Smooth muscle cell (in vitro differentiated cells): ENCODE measurements around the gene ATP5PO. TPM values are rescaled to one million over a fixed set of nuclear protein-coding genes. Genes with fewer than 3 reads are reported as not detected.

ENCODE experiments used
- DNase-seq: peaks from one replicate; lab custom pipeline; 2025; ENCODE audit not compliant: unreplicated experiment; lab: John Stamatoyannopoulos, UW
- H2AFZ ChIP-seq: fragments of 200-600 bp; sonication (generic); 2 replicates; pipeline ENCODE4 v1.6.0; 2016; ENCODE audit warnings: antibody characterized with exemption, low read depth, mild to moderate bottlenecking
- H3F3A ChIP-seq: fragments of 200-600 bp; sonication (generic); 2 replicates; pipeline ENCODE4 v1.6.0; 2017; ENCODE audit warnings: antibody characterized with exemption, low read depth
- H3K27ac ChIP-seq: fragments of 200-600 bp; sonication (generic); 2 replicates; pipeline ENCODE4 v1.5.1; 2016; ENCODE audit warnings: low read depth, mild to moderate bottlenecking
- H3K27me3 ChIP-seq: fragments of 200-600 bp; sonication (generic); 2 replicates; pipeline ENCODE4 v1.6.1; 2016; ENCODE audit warnings: low read depth, mild to moderate bottlenecking
- H3K36me3 ChIP-seq: fragments of 200-600 bp; sonication (generic); 2 replicates; pipeline ENCODE4 v1.5.1; 2016; ENCODE audit warnings: low read depth
- H3K4me1 ChIP-seq: fragments of 200-600 bp; sonication (generic); 2 replicates; pipeline ENCODE4 v1.5.1; 2016; ENCODE audit warnings: low read depth
- H3K4me2 ChIP-seq: fragments of 200-600 bp; sonication (generic); 2 replicates; pipeline ENCODE4 v1.6.0; 2016; ENCODE audit warnings: mild to moderate bottlenecking
- H3K4me3 ChIP-seq: fragments of 200-600 bp; sonication (generic); 2 replicates; pipeline ENCODE4 v1.5.1; 2016; ENCODE audit warnings: mild to moderate bottlenecking
- H3K79me2 ChIP-seq: fragments of 200-600 bp; sonication (generic); 2 replicates; pipeline ENCODE4 v1.6.0; 2016; ENCODE audit warnings: low read depth, mild to moderate bottlenecking
- H3K9ac ChIP-seq: fragments of 200-600 bp; sonication (generic); 2 replicates; pipeline ENCODE4 v1.6.0; 2016; ENCODE audit warnings: low read depth
- H3K9me3 ChIP-seq: fragments of 200-600 bp; sonication (generic); replicated peaks from 2 replicates; pipeline ENCODE4 v1.5.1; 2016; ENCODE audit warnings: low read depth
- H4K20me1 ChIP-seq: fragments of 200-600 bp; sonication (generic); 2 replicates; pipeline ENCODE4 v1.6.0; 2016; ENCODE audit warnings: low read depth
- CTCF ChIP-seq: fragments of 200-600 bp; sonication (generic); IDR thresholded peaks from 2 replicates; pipeline ENCODE4 v1.5.1; 2017; ENCODE audit warnings: borderline replicate concordance, mild to moderate bottlenecking, antibody characterized with exemption; ENCODE audit not compliant: insufficient read depth, poor library complexity, severe bottlenecking
- WGBS: methylation state at CpG from one replicate; pipeline ENCODE4 v1.1.7; 2016; ENCODE audit warnings: low lambda C conversion rate; 5-methylcytosine and 5-hydroxymethylcytosine counted together
- polyA plus RNA-seq: library from polyadenylated mRNA; unstranded; fragments of >200 nt; fragmentation: Nextera tagmentation; extraction: Ambion mirVana; gene quantifications from 2 replicates; pipeline ENCODE4 v1.2.1, GENCODE V29; 2016
- total RNA-seq: library from RNA; depleted of rRNA; stranded (reverse); fragments of >200 nt; gene quantifications from 2 replicates; pipeline ENCODE4 v1.2.3, GENCODE V29; 2014

The ATP5PO gene
- total and polyA plus RNA-seq, 2 experiments from 2014 or later = 226 to 363 TPM

DNA sequence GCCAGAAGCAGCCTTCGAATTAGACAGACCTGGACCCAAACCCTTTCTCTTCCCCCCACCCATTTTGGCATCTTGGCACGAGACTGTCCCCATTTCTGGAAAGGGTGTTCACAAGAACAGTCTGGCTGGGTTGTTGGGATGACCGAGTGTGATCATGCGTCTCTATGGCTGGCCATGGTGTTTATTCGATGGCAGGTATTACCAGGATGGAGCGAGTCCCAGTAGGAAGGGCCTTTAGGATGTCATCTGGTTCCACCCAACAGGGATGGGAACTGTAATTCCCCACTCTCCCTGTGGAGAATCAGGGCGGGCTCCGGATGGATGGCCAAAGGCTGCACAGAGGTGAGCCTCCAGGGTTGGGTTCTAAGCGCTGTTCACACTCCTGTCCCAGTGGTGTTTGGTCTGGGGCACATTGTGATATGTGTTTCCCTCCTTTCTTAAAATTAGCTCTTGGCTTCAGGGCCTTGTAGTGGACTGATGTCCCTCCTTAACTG lies 33.4 kb upstream of the ATP5PO start:
- H3K27me3 ChIP-seq = no peaks in the 10 kb centered on the region
- H4K20me1 ChIP-seq = no peaks in the 10 kb centered on the region
- no peaks in the 10 kb centered on the region for H3K36me3 ChIP-seq
- no peak for DNase-seq
- peaks cover 16% of the 10 kb centered on the region for H3F3A ChIP-seq
- H3K9ac ChIP-seq = peak overlapping the region; percentile 57
- H3K4me3 ChIP-seq = no peak overlapping the region
- no peak overlapping the region for H3K4me2 ChIP-seq
- 95% methylated on average over 9 of the region's 9 CpGs for WGBS
- no peaks in the 10 kb centered on the region for H3K9me3 ChIP-seq
- no peak for TF ChIP-seq CTCF
- H2AFZ ChIP-seq = no peak overlapping the region
- H3K4me1 ChIP-seq = peaks cover 21% of the 10 kb centered on the region
- H3K27ac ChIP-seq = peak overlapping the region; percentile 91
- H3K79me2 ChIP-seq = no peaks in the 10 kb centered on the region

- Histone ChIP-seq H3K9ac (peak overlapping the region; percentile 57), H4K20me1 (no peaks in the 10 kb centered on the region), H3K79me2 (no peaks in the 10 kb centered on the region), H3K27me3 (no peaks in the 10 kb centered on the region), H3F3A (peaks cover 16% of the 10 kb centered on the region), H3K4me2 (peak overlapping the region; percentile 82), H3K4me3 (peak overlapping the region; percentile 40), H2AFZ (no peak overlapping the region), H3K27ac (peak overlapping the region; percentile 91), H3K4me1 (peaks cover 21% of the 10 kb centered on the region), H3K36me3 (no peaks in the 10 kb centered on the region), H3K9me3 (no peaks in the 10 kb centered on the region)
- DNase-seq = peak; percentile 25
- no peak for TF ChIP-seq CTCF
- WGBS = 34% methylated on average over 17 of the region's 17 CpGs
Observed at GRCh38 chr21:33948096-33948950, 32.7 kb upstream of the ATP5PO start.

DNA sequence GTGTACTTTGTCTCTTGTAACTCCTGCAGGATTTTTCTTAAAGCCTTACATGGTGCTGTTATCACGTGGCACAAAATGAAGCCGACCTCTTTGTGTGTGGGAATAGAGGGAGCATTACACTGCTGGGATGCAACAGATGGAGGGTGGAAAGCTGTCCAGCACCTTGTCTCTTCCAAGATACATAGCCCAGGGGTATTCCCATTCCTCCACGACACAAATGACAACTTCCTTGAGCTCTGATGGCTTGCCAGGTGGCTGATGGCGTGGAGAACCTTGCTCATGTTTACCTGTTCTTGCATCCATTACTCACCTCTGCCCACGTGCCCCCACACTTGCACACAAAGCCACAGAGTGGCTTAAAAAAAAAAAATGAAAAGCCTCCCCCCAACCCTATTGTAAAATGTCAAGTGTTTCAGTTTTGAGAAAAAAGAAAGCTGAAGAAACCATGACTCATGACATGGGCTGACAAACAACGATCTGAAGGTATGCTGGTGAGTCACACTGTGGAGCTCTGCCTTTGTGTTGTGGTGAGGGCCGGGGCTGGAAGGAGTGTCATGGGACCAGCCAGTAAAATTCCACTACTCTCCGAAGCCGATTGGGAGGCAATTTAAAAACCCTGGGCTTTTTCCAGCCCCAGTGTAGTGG lies 32.0 kb upstream of the ATP5PO start:
- Histone ChIP-seq H3K36me3 (no peaks in the 10 kb centered on the region), H3F3A (peaks cover 16% of the 10 kb centered on the region), H3K79me2 (no peaks in the 10 kb centered on the region), H3K9me3 (no peaks in the 10 kb centered on the region), H3K9ac (peak overlapping the region; percentile 57), H4K20me1 (no peaks in the 10 kb centered on the region), H2AFZ (no peak overlapping the region), H3K4me3 (peak overlapping the region; percentile 40), H3K4me2 (peak overlapping the region; percentile 82), H3K27me3 (no peaks in the 10 kb centered on the region), H3K4me1 (peaks cover 21% of the 10 kb centered on the region), H3K27ac (peak overlapping the region; percentile 91)
- no peak for TF ChIP-seq CTCF
- WGBS = 9% methylated on average over 9 of the region's 9 CpGs
- no peak for DNase-seq
